ENCODE data around the gene PRKAR1B. TPM values are rescaled to one million over a fixed set of nuclear protein-coding genes. Genes with fewer than 3 reads are reported as not detected.

PRKAR1B gene
- total RNA-seq, 4 donors from 2014 or later: 3.8 to 11.6 (median 6.3) TPM

GRCh38 chr7:683526-684205 lies 43.4 kb downstream of the PRKAR1B start:
- TF ChIP-seq CTCF (IDR thresholded peaks at IDR 0.05; ENCODE audit: low read depth): no peak

- no peak for TF ChIP-seq CTCF (IDR thresholded peaks at IDR 0.05; ENCODE audit: low read depth)
These were observed 44.3 kb downstream of the PRKAR1B start for GRCh38 chr7:682810-683209.

- no peak for TF ChIP-seq CTCF (IDR thresholded peaks at IDR 0.05; ENCODE audit: low read depth)
These were observed 45.4 kb downstream of the PRKAR1B start for GRCh38 chr7:681551-682307.

- no peak for TF ChIP-seq CTCF (IDR thresholded peaks at IDR 0.05; ENCODE audit: low read depth)
These were observed 46.5 kb downstream of the PRKAR1B start for GRCh38 chr7:680411-681127.

- TF ChIP-seq CTCF (IDR thresholded peaks at IDR 0.05; ENCODE audit: low read depth): no peak
These were observed 50.1 kb downstream of the PRKAR1B start for GRCh38 chr7:676972-677385.

- TF ChIP-seq CTCF (IDR thresholded peaks at IDR 0.05; ENCODE audit: low read depth): no peak
These were observed 50.7 kb downstream of the PRKAR1B start for GRCh38 chr7:676246-676971.

Measured in subcutaneous adipose tissue (tissue), 4 donors.